ENCODE data around the gene ZNF407. TPM values are rescaled to one million over a fixed set of nuclear protein-coding genes. Genes with fewer than 3 reads are reported as not detected.

ZNF407 gene
- total RNA-seq, 1 experiment from 2014 or later: 7.6 TPM

DNA sequence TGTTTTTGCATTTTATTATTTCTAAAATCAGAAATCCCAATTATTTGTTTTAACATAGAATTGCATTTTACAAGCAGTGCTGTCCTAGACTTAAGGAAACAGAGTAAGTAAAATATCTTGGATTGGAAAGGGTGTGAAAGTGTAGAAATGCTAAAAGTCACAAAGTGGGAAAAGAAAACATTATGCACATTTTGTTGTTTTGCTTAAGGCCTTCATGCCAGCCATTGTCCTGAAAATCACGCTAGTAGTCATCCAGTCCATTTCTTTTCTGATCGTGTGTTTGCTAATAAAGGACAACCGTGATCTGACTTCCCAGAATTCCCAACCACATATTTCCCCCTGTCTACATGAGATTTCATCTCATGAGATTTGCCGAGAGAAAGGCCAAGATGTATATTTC, 412.2 kb downstream of the ZNF407 start:
- DNase-seq (ENCODE audit: low read depth, low spot score) (no peak), ATAC-seq (no peak)
- TF ChIP-seq, protein P1, sequence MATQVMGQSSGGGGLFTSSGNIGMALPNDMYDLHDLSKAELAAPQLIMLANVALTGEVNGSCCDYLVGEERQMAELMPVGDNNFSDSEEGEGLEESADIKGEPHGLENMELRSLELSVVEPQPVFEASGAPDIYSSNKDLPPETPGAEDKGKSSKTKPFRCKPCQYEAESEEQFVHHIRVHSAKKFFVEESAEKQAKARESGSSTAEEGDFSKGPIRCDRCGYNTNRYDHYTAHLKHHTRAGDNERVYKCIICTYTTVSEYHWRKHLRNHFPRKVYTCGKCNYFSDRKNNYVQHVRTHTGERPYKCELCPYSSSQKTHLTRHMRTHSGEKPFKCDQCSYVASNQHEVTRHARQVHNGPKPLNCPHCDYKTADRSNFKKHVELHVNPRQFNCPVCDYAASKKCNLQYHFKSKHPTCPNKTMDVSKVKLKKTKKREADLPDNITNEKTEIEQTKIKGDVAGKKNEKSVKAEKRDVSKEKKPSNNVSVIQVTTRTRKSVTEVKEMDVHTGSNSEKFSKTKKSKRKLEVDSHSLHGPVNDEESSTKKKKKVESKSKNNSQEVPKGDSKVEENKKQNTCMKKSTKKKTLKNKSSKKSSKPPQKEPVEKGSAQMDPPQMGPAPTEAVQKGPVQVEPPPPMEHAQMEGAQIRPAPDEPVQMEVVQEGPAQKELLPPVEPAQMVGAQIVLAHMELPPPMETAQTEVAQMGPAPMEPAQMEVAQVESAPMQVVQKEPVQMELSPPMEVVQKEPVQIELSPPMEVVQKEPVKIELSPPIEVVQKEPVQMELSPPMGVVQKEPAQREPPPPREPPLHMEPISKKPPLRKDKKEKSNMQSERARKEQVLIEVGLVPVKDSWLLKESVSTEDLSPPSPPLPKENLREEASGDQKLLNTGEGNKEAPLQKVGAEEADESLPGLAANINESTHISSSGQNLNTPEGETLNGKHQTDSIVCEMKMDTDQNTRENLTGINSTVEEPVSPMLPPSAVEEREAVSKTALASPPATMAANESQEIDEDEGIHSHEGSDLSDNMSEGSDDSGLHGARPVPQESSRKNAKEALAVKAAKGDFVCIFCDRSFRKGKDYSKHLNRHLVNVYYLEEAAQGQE (IDR thresholded peaks at IDR 0.05; ENCODE audit: low read depth): no peak
- TF ChIP-seq ZNF274 (IDR thresholded peaks at IDR 0.05; ENCODE audit: low read depth, low read length): no peak
- TF ChIP-seq CBX3 (IDR thresholded peaks at IDR 0.05; ENCODE audit: low read depth): no peak
- TF ChIP-seq SIN3A (IDR thresholded peaks at IDR 0.05; ENCODE audit: low read depth): no peak
- TF ChIP-seq TCF7L2 (IDR thresholded peaks at IDR 0.05; ENCODE audit: borderline replicate concordance, extremely low read depth, insufficient read depth, insufficient read length): no peak
- TF ChIP-seq EGR1 (IDR thresholded peaks at IDR 0.05; ENCODE audit: low read depth): no peak
- TF ChIP-seq FOSL1 (IDR thresholded peaks at IDR 0.05; ENCODE audit: low read depth): no peak
- TF ChIP-seq, protein P2, sequence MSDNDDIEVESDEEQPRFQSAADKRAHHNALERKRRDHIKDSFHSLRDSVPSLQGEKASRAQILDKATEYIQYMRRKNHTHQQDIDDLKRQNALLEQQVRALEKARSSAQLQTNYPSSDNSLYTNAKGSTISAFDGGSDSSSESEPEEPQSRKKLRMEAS (IDR thresholded peaks at IDR 0.05): no peak
- no peak for TF ChIP-seq RAD21 (IDR thresholded peaks at IDR 0.05; ENCODE audit: low read depth)
- no peak for TF ChIP-seq POLR2AphosphoS5 (IDR thresholded peaks at IDR 0.05; ENCODE audit: low read depth, low read length)
- TF ChIP-seq EZH2phosphoT487 (IDR thresholded peaks at IDR 0.05; ENCODE audit: borderline replicate concordance): no peak
- TF ChIP-seq YY1 (IDR thresholded peaks at IDR 0.05; ENCODE audit: extremely low read depth, insufficient replicate concordance, low read depth, low read length): no peak
- TF ChIP-seq, protein P3, sequence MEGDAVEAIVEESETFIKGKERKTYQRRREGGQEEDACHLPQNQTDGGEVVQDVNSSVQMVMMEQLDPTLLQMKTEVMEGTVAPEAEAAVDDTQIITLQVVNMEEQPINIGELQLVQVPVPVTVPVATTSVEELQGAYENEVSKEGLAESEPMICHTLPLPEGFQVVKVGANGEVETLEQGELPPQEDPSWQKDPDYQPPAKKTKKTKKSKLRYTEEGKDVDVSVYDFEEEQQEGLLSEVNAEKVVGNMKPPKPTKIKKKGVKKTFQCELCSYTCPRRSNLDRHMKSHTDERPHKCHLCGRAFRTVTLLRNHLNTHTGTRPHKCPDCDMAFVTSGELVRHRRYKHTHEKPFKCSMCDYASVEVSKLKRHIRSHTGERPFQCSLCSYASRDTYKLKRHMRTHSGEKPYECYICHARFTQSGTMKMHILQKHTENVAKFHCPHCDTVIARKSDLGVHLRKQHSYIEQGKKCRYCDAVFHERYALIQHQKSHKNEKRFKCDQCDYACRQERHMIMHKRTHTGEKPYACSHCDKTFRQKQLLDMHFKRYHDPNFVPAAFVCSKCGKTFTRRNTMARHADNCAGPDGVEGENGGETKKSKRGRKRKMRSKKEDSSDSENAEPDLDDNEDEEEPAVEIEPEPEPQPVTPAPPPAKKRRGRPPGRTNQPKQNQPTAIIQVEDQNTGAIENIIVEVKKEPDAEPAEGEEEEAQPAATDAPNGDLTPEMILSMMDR (IDR thresholded peaks at IDR 0.05 in 2 of 3, conservative IDR thresholded peaks at IDR 0.05 in 1 of 3; ENCODE audit: borderline replicate concordance in 1 of 3, insufficient read depth in 1 of 3, low read depth in 2 of 3, low read length in 2 of 3): no peak
- TF ChIP-seq, protein P4, sequence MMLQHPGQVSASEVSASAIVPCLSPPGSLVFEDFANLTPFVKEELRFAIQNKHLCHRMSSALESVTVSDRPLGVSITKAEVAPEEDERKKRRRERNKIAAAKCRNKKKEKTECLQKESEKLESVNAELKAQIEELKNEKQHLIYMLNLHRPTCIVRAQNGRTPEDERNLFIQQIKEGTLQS (IDR thresholded peaks at IDR 0.05): no peak
- no peak for TF ChIP-seq SP1 (IDR thresholded peaks at IDR 0.05; ENCODE audit: low read depth)
- ChIA-PET RAD21 (ENCODE audit: low non-redundant PET in 1 of 2, low total read pairs in 2 of 2, uncharacterized antibody in 2 of 2, unreplicated experiment in 2 of 2) (no interaction called here), POLR2A (no interaction called here), CTCF (no interaction called here)
- H3K79me2 ChIP-seq (ENCODE audit: insufficient read depth, low read length): no peaks in the 10 kb centered on the region
- no peaks in the 10 kb centered on the region for H3K4me1 ChIP-seq (ENCODE audit: control insufficient read depth in 1 of 2, insufficient read depth in 2 of 2, low read length in 2 of 2)
- no peak overlapping the region for H3K27ac ChIP-seq (ENCODE audit: low read depth, low read length)
- H2AFZ ChIP-seq (ENCODE audit: low read depth, low read length, poor library complexity, severe bottlenecking): no peak overlapping the region
- no TSS peak for BruUV-seq (replicated peaks)
- no peak overlapping the region for H3K4me2 ChIP-seq (ENCODE audit: low read length)
- H3K4me3 ChIP-seq (replicated peaks in 1 of 2; ENCODE audit: low read depth in 1 of 2, low read length in 2 of 2): no peak overlapping the region
- H3K27me3 ChIP-seq (ENCODE audit: insufficient read depth, low read length): no peaks in the 10 kb centered on the region
- H4K20me1 ChIP-seq (ENCODE audit: insufficient read depth): no peaks in the 10 kb centered on the region
- no peaks in the 10 kb centered on the region for H3K9me2 ChIP-seq (ENCODE audit: insufficient read depth)
- no peak overlapping the region for H3K9ac ChIP-seq (ENCODE audit: low read length)
- H3K9me3 ChIP-seq (ENCODE audit: control insufficient read depth in 1 of 2, insufficient read depth in 1 of 2, low read depth in 1 of 2, low read length in 2 of 2): no peaks in the 10 kb centered on the region; a peak in 1 of 4 replicates
- H3K36me3 ChIP-seq (ENCODE audit: control insufficient read depth in 1 of 2, insufficient read depth in 2 of 2, low read length in 2 of 2): no peaks in the 10 kb centered on the region
- intact Hi-C loops (cut with micrococcal nuclease): no loop called here
